Muscle layer of colon (tissue), 2 donors: ENCODE measurements around the gene KDM4C.

Source experiments
- H3K27ac ChIP-seq: one replicate; pipeline ENCODE4 v1.7.0; 2013; ENCODE audit warnings: low read depth, mild to moderate bottlenecking, low read length, moderate library complexity
- H3K27me3 ChIP-seq, 2 donors: one replicate each; pipeline ENCODE4 v1.7.0; 2013; ENCODE audit warnings: low read length in 2 of 2, mild to moderate bottlenecking in 2 of 2; ENCODE audit not compliant: insufficient read depth in 2 of 2, control insufficient read depth in 1 of 2
- H3K36me3 ChIP-seq: one replicate; pipeline ENCODE4 v1.7.0; 2013; ENCODE audit warnings: mild to moderate bottlenecking, low read length; ENCODE audit not compliant: insufficient read depth
- H3K4me1 ChIP-seq: one replicate; pipeline ENCODE4 v1.7.0; 2013; ENCODE audit warnings: mild to moderate bottlenecking, low read length; ENCODE audit not compliant: insufficient read depth
- H3K4me3 ChIP-seq, 2 donors: one replicate each; pipeline ENCODE4 v1.7.0; 2013; ENCODE audit warnings: low read length in 2 of 2, low read depth in 1 of 2, mild to moderate bottlenecking in 1 of 2, moderate library complexity in 1 of 2
- H3K9ac ChIP-seq: one replicate; pipeline ENCODE4 v1.7.0; 2013; ENCODE audit warnings: low read length
- H3K9me3 ChIP-seq: one replicate; pipeline ENCODE4 v1.7.0; 2013; ENCODE audit warnings: mild to moderate bottlenecking, low read length
- donor health status: abdominal sarcoma.
- donor health status: Adenocarcinoma of cecum.

The KDM4C gene

GRCh38 chr9:6987381-6987780, 229.6 kb downstream of the KDM4C start:
- Histone ChIP-seq H3K36me3 (peaks cover 37% of the 10 kb centered on the region), H3K27me3 (no peaks in the 10 kb centered on the region), H3K4me1 (no peaks in the 10 kb centered on the region), H3K4me3 (no peak overlapping the region), H3K27ac (no peak overlapping the region), H3K9ac (no peak overlapping the region), H3K9me3 (no peaks in the 10 kb centered on the region)

- no peak overlapping the region for H3K27ac ChIP-seq
- H3K9me3 ChIP-seq = no peaks in the 10 kb centered on the region
- no peaks in the 10 kb centered on the region for H3K27me3 ChIP-seq
- no peaks in the 10 kb centered on the region for H3K4me1 ChIP-seq
- no peak overlapping the region for H3K4me3 ChIP-seq
- peaks cover 29% of the 10 kb centered on the region for H3K36me3 ChIP-seq
- H3K9ac ChIP-seq = no peak overlapping the region
Observed at GRCh38 chr9:6991418-6991817, 233.6 kb downstream of the KDM4C start.

GRCh38 chr9:6996061-6996854, 238.5 kb downstream of the KDM4C start:
- H3K9me3 ChIP-seq = no peaks in the 10 kb centered on the region
- H3K36me3 ChIP-seq = peaks cover 10% of the 10 kb centered on the region
- no peaks in the 10 kb centered on the region for H3K4me1 ChIP-seq
- H3K9ac ChIP-seq = no peak overlapping the region
- H3K4me3 ChIP-seq = no peak overlapping the region
- no peak overlapping the region for H3K27ac ChIP-seq
- H3K27me3 ChIP-seq = no peaks in the 10 kb centered on the region

- Histone ChIP-seq H3K27me3 (no peaks in the 10 kb centered on the region), H3K27ac (no peak overlapping the region), H3K9me3 (no peaks in the 10 kb centered on the region), H3K4me1 (no peaks in the 10 kb centered on the region), H3K9ac (no peak overlapping the region), H3K36me3 (peaks cover 6% of the 10 kb centered on the region), H3K4me3 (no peak overlapping the region)
Observed at GRCh38 chr9:6997330-6997729, 239.6 kb downstream of the KDM4C start.

- Histone ChIP-seq H3K4me1 (no peaks in the 10 kb centered on the region), H3K9me3 (no peaks in the 10 kb centered on the region), H3K27me3 (no peaks in the 10 kb centered on the region), H3K36me3 (peaks cover 4% of the 10 kb centered on the region), H3K27ac (no peak overlapping the region), H3K4me3 (no peak overlapping the region), H3K9ac (no peak overlapping the region)
Observed at GRCh38 chr9:6999794-7000193, 242.0 kb downstream of the KDM4C start.

- H3K27ac ChIP-seq = no peak overlapping the region
- no peak overlapping the region for H3K9ac ChIP-seq
Observed at GRCh38 chr9:7001571-7001970, 243.8 kb downstream of the KDM4C start.

GRCh38 chr9:7003861-7004260, 246.1 kb downstream of the KDM4C start:
- no peaks in the 10 kb centered on the region for H3K27me3 ChIP-seq
- no peak overlapping the region for H3K27ac ChIP-seq
- no peak overlapping the region for H3K9ac ChIP-seq
- no peaks in the 10 kb centered on the region for H3K9me3 ChIP-seq
- peaks cover 14% of the 10 kb centered on the region for H3K36me3 ChIP-seq
- H3K4me1 ChIP-seq = no peaks in the 10 kb centered on the region
- H3K4me3 ChIP-seq = no peak overlapping the region

More at GRCh38 chr9:7001571-7001970, 243.8 kb downstream of the KDM4C start:
- peaks cover 4% of the 10 kb centered on the region for H3K36me3 ChIP-seq
- H3K9me3 ChIP-seq = no peaks in the 10 kb centered on the region
- H3K4me3 ChIP-seq = no peak overlapping the region
- H3K27me3 ChIP-seq = no peaks in the 10 kb centered on the region
- no peaks in the 10 kb centered on the region for H3K4me1 ChIP-seq

- Histone ChIP-seq H3K4me3 (no peak overlapping the region), H3K4me1 (no peaks in the 10 kb centered on the region), H3K27ac (no peak overlapping the region), H3K9ac (no peak overlapping the region), H3K36me3 (peaks cover 14% of the 10 kb centered on the region), H3K27me3 (no peaks in the 10 kb centered on the region), H3K9me3 (no peaks in the 10 kb centered on the region)
Observed at GRCh38 chr9:7006417-7006816, 248.6 kb downstream of the KDM4C start.

GRCh38 chr9:7008411-7008810, 250.6 kb downstream of the KDM4C start:
- no peak overlapping the region for H3K27ac ChIP-seq
- H3K36me3 ChIP-seq = peaks cover 13% of the 10 kb centered on the region
- no peak overlapping the region for H3K4me3 ChIP-seq
- no peaks in the 10 kb centered on the region for H3K4me1 ChIP-seq
- no peaks in the 10 kb centered on the region for H3K9me3 ChIP-seq
- H3K9ac ChIP-seq = no peak overlapping the region
- H3K27me3 ChIP-seq = no peaks in the 10 kb centered on the region

- H3K9ac ChIP-seq = no peak overlapping the region
- no peaks in the 10 kb centered on the region for H3K4me1 ChIP-seq
- H3K27me3 ChIP-seq = no peaks in the 10 kb centered on the region
- no peak overlapping the region for H3K27ac ChIP-seq
- H3K4me3 ChIP-seq = no peak overlapping the region
- no peaks in the 10 kb centered on the region for H3K9me3 ChIP-seq
- peaks cover 14% of the 10 kb centered on the region for H3K36me3 ChIP-seq
Observed at GRCh38 chr9:7009065-7009464, 251.3 kb downstream of the KDM4C start.

GRCh38 chr9:7011395-7012067, 253.8 kb downstream of the KDM4C start:
- H3K27ac ChIP-seq = no peak overlapping the region
- no peaks in the 10 kb centered on the region for H3K4me1 ChIP-seq
- H3K36me3 ChIP-seq = peaks cover 23% of the 10 kb centered on the region
- no peak overlapping the region for H3K9ac ChIP-seq
- no peaks in the 10 kb centered on the region for H3K9me3 ChIP-seq
- H3K4me3 ChIP-seq = no peak overlapping the region
- no peaks in the 10 kb centered on the region for H3K27me3 ChIP-seq

- Histone ChIP-seq H3K4me3 (no peak overlapping the region), H3K9ac (no peak overlapping the region), H3K36me3 (no peaks in the 10 kb centered on the region), H3K27me3 (no peaks in the 10 kb centered on the region), H3K9me3 (no peaks in the 10 kb centered on the region), H3K4me1 (no peaks in the 10 kb centered on the region), H3K27ac (no peak overlapping the region)
Observed at GRCh38 chr9:7027996-7028395, 270.2 kb downstream of the KDM4C start.
